HEK293 (cell line): ENCODE measurements around the gene STX10.

ENCODE experiments used
- CTCF ChIA-PET: fragments of 350-600 bp; formaldehyde crosslinking; extraction: SDS; loops from one replicate; lab custom pipeline; 2021; ENCODE audit warnings: antibody characterized with exemption; lab: Yijun Ruan, JAX
- POLR2A ChIA-PET: fragments of 300-600 bp; formaldehyde crosslinking; extraction: SDS; loops from one replicate; lab custom pipeline; 2020; ENCODE audit warnings: antibody characterized with exemption, inconsistent platforms; lab: Yijun Ruan, JAX
- H3K27ac ChIP-seq: fragments of 200-500 bp; sonication (Bioruptor generic); 2 replicates; pipeline ENCODE4 v1.5.1; 2014; ENCODE audit warnings: low read depth, low read length, control low read depth, inconsistent platforms; ENCODE audit errors: extremely low read depth
- H3K36me3 ChIP-seq, 2 experiments: fragments of 200-500 bp in 1 of 2; sonication (Bioruptor generic) in 1 of 2; 1 replicate in 1 of 2; 2 replicates in 1 of 2; pipeline ENCODE4 v1.5.1; 2014 to 2017; ENCODE audit warnings: inconsistent platforms in 2 of 2, low read length in 2 of 2; ENCODE audit not compliant: control insufficient read depth in 2 of 2, insufficient read depth in 1 of 2
- H3K4me1 ChIP-seq: fragments of 200-500 bp; sonication (Bioruptor generic); 2 replicates; pipeline ENCODE4 v1.5.1; 2014; ENCODE audit warnings: mild to moderate bottlenecking, low read length, inconsistent platforms; ENCODE audit not compliant: control insufficient read depth, insufficient read depth
- H3K4me3 ChIP-seq: 2 replicates; pipeline ENCODE4 v1.5.1; 2011; ENCODE audit warnings: low read depth, mild to moderate bottlenecking, control low read depth, low read length, moderate library complexity
- H3K9me3 ChIP-seq: fragments of 200-500 bp; sonication (Bioruptor generic); 2 replicates; pipeline ENCODE4 v1.5.1; 2014; ENCODE audit warnings: low read depth, low read length, inconsistent platforms; ENCODE audit not compliant: control insufficient read depth, insufficient read depth
- CTCF ChIP-seq: fragments of 450-650 bp; formaldehyde crosslinking; IDR thresholded peaks from 2 replicates; pipeline ENCODE4 v1.5.1; 2016; ENCODE audit warnings: missing biosample characterization, missing genetic modification characterization
- KLF16 ChIP-seq: fragments of 450-650 bp; formaldehyde crosslinking; IDR thresholded peaks from 2 replicates; pipeline ENCODE4 v1.5.1; 2017; ENCODE audit warnings: missing biosample characterization, missing genetic modification characterization
- MZF1 ChIP-seq: fragments of 450-650 bp; formaldehyde crosslinking; IDR thresholded peaks from 2 replicates; pipeline ENCODE4 v1.5.1; 2017; ENCODE audit warnings: missing biosample characterization, missing genetic modification characterization, borderline replicate concordance
- REPIN1 ChIP-seq: fragments of 450-650 bp; formaldehyde crosslinking; IDR thresholded peaks from 2 replicates; pipeline ENCODE4 v1.5.1; 2017; ENCODE audit warnings: missing biosample characterization, missing genetic modification characterization, low read depth
- SCRT1 ChIP-seq: fragments of 450-650 bp; formaldehyde crosslinking; IDR thresholded peaks from 2 replicates; pipeline ENCODE4 v1.5.1; 2016; ENCODE audit warnings: missing biosample characterization, missing genetic modification characterization, borderline replicate concordance
- ZBTB8A ChIP-seq: fragments of 450-650 bp; formaldehyde crosslinking; IDR thresholded peaks from 2 replicates; pipeline ENCODE4 v1.5.1; 2016; ENCODE audit warnings: missing biosample characterization, missing genetic modification characterization
- ZFHX2 ChIP-seq: fragments of 450-650 bp; formaldehyde crosslinking; conservative IDR thresholded peaks from 2 replicates; pipeline ENCODE4 v1.5.1; 2016; ENCODE audit warnings: missing biosample characterization, missing genetic modification characterization
- ZFP3 ChIP-seq: fragments of 450-650 bp; formaldehyde crosslinking; IDR thresholded peaks from 2 replicates; pipeline ENCODE4 v1.5.1; 2016; ENCODE audit warnings: low read depth, missing biosample characterization, missing genetic modification characterization
- ZFP41 ChIP-seq: fragments of 450-650 bp; formaldehyde crosslinking; IDR thresholded peaks from 2 replicates; pipeline ENCODE4 v1.5.1; 2016; ENCODE audit warnings: missing biosample characterization, missing genetic modification characterization, borderline replicate concordance
- ZFP69B ChIP-seq: fragments of 450-650 bp; formaldehyde crosslinking; IDR thresholded peaks from 2 replicates; pipeline ENCODE4 v1.5.1; 2016; ENCODE audit warnings: missing biosample characterization, missing genetic modification characterization
- ZNF133 ChIP-seq: fragments of 450-650 bp; formaldehyde crosslinking; IDR thresholded peaks from 2 replicates; pipeline ENCODE4 v1.5.1; 2016; ENCODE audit warnings: missing biosample characterization, missing genetic modification characterization
- ZNF280D ChIP-seq: fragments of 450-650 bp; formaldehyde crosslinking; IDR thresholded peaks from 2 replicates; pipeline ENCODE4 v1.5.1; 2016; ENCODE audit warnings: missing biosample characterization, missing genetic modification characterization
- ZNF398 ChIP-seq: fragments of 450-650 bp; formaldehyde crosslinking; IDR thresholded peaks from 2 replicates; pipeline ENCODE4 v1.5.1; 2017; ENCODE audit warnings: missing biosample characterization, missing genetic modification characterization
- ZNF426 ChIP-seq: fragments of 450-650 bp; formaldehyde crosslinking; IDR thresholded peaks from 2 replicates; pipeline ENCODE4 v1.5.1; 2017; ENCODE audit warnings: missing biosample characterization, missing genetic modification characterization, mild to moderate bottlenecking, inconsistent platforms, moderate library complexity
- ZNF513 ChIP-seq: fragments of 450-650 bp; IDR thresholded peaks from 2 replicates; pipeline ENCODE4 v1.5.1; 2018; ENCODE audit warnings: missing biosample characterization, missing genetic modification characterization
- ZNF596 ChIP-seq: fragments of 450-650 bp; IDR thresholded peaks from 2 replicates; pipeline ENCODE4 v1.5.0; 2018; ENCODE audit warnings: missing biosample characterization, mild to moderate bottlenecking, missing genetic modification characterization, moderate library complexity
- ZNF629 ChIP-seq: fragments of 450-650 bp; formaldehyde crosslinking; IDR thresholded peaks from 2 replicates; pipeline ENCODE4 v1.5.1; 2017; ENCODE audit warnings: missing biosample characterization, missing genetic modification characterization
- ZNF654 ChIP-seq: fragments of 450-650 bp; formaldehyde crosslinking; IDR thresholded peaks from 2 replicates; pipeline ENCODE4 v1.5.1; 2016; ENCODE audit warnings: low read depth, missing biosample characterization, missing genetic modification characterization
- ZNF677 ChIP-seq: fragments of 450-650 bp; IDR thresholded peaks from 2 replicates; pipeline ENCODE4 v1.5.0; 2018; ENCODE audit warnings: missing biosample characterization, mild to moderate bottlenecking, missing genetic modification characterization, moderate library complexity
- ZNF692 ChIP-seq: fragments of 450-650 bp; formaldehyde crosslinking; IDR thresholded peaks from 2 replicates; pipeline ENCODE4 v1.5.1; 2016; ENCODE audit warnings: missing biosample characterization, missing genetic modification characterization
- ZNF701 ChIP-seq: fragments of 450-650 bp; formaldehyde crosslinking; IDR thresholded peaks from 2 replicates; pipeline ENCODE4 v1.5.1; 2016; ENCODE audit warnings: missing biosample characterization, missing genetic modification characterization
- ZNF792 ChIP-seq: fragments of 450-650 bp; formaldehyde crosslinking; IDR thresholded peaks from 2 replicates; pipeline ENCODE4 v1.5.1; 2016; ENCODE audit warnings: missing biosample characterization, missing genetic modification characterization

Gene STX10

GRCh38 chr19:13146763-13147563 is 3.2 kb downstream of the STX10 start (continued):
- TF ChIP-seq CTCF (tag by site-specific recombination) (no peak), ZNF426 (no peak), ZNF398 (tag by site-specific recombination) (no peak), ZNF596 (tag by site-specific recombination) (no peak), ZNF513 (tag by site-specific recombination) (no peak), KLF16 (tag by site-specific recombination) (no peak), ZNF701 (tag by site-specific recombination) (no peak), ZNF629 (tag by site-specific recombination) (no peak), ZNF280D (tag by site-specific recombination) (0 out of 2 replicates have a peak, but pooled peaks have one; percentile 23), SCRT1 (no peak), ZFHX2 (tag by site-specific recombination) (0 out of 2 replicates have a peak, but pooled peaks have one; percentile 30), ZBTB8A (tag by site-specific recombination) (no peak), ZNF133 (tag by site-specific recombination) (no peak), REPIN1 (tag by site-specific recombination) (no peak), ZNF677 (tag by site-specific recombination) (no peak), ZNF654 (tag by site-specific recombination) (no peak), ZFP41 (tag by site-specific recombination) (no peak)
- TF ChIP-seq, all 188 proteins: peak for 5

GRCh38 chr19:13139633-13140311 is 10.4 kb downstream of the STX10 start:
- POLR2A ChIA-PET, result no interaction called here
- Histone ChIP-seq H3K27ac (no peak overlapping the region), H3K36me3 (peaks cover 4 to 51% of the 10 kb centered on the region in 2 experiments; a peak in 2 of 3 replicates), H3K4me3 (no peak overlapping the region), H3K4me1 (no peaks in the 10 kb centered on the region), H3K9me3 (no peaks in the 10 kb centered on the region)
- 0 out of 2 replicates have a peak, but pooled peaks have one; percentile 37 for TF ChIP-seq ZFP69B (tag by site-specific recombination)
- TF ChIP-seq ZNF792, result no peak
- 0 out of 2 replicates have a peak, but pooled peaks have one; percentile 35 for TF ChIP-seq MZF1
- TF ChIP-seq ZNF692 (tag by site-specific recombination), result 0 out of 2 replicates have a peak, but pooled peaks have one; percentile 42
- TF ChIP-seq ZFP3 (tag by site-specific recombination), result no peak
- CTCF ChIA-PET, result no interaction called here
